Effector memory CD8-positive, alpha-beta T cell (primary cell): ENCODE measurements around the gene TMOD1.

Experiments used
- ATAC-seq: fragments of 150-1000 bp; cut with Tn5 transposase; replicated peaks from 2 replicates; pipeline ENCODE4 v1.10.0; 2021; ENCODE audit warnings: mild to moderate bottlenecking, moderate library complexity
- DNase-seq, 3 experiments: peaks; one replicate each; pipeline ENCODE4 v3.0.0; 2021
- H3K27ac Mint-ChIP-seq, 2 donors: one replicate each; pipeline ENCODE4 v1.8.0; 2022; ENCODE audit warnings: mild to moderate bottlenecking in 2 of 2, mixed read lengths in 2 of 2, moderate library complexity in 2 of 2
- H3K27me3 Mint-ChIP-seq, 2 donors: one replicate each; pipeline ENCODE4 v1.8.0; 2022; ENCODE audit warnings: mixed read lengths in 2 of 2
- H3K36me3 Mint-ChIP-seq: one replicate; pipeline ENCODE4 v1.8.0; 2022; ENCODE audit warnings: mild to moderate bottlenecking, moderate library complexity, mixed read lengths; ENCODE audit not compliant: insufficient read depth
- H3K4me1 Mint-ChIP-seq, 2 donors: one replicate each; pipeline ENCODE4 v1.8.0; 2022; ENCODE audit warnings: low read depth in 2 of 2, mixed read lengths in 2 of 2
- H3K4me3 Mint-ChIP-seq, 2 donors: one replicate each; pipeline ENCODE4 v1.8.0; 2022; ENCODE audit warnings: mild to moderate bottlenecking in 2 of 2, mixed read lengths in 2 of 2, moderate library complexity in 2 of 2
- H3K9me3 Mint-ChIP-seq, 2 donors: one replicate each; pipeline ENCODE4 v1.8.0; 2022; ENCODE audit warnings: mixed read lengths in 2 of 2

The TMOD1 gene

DNA sequence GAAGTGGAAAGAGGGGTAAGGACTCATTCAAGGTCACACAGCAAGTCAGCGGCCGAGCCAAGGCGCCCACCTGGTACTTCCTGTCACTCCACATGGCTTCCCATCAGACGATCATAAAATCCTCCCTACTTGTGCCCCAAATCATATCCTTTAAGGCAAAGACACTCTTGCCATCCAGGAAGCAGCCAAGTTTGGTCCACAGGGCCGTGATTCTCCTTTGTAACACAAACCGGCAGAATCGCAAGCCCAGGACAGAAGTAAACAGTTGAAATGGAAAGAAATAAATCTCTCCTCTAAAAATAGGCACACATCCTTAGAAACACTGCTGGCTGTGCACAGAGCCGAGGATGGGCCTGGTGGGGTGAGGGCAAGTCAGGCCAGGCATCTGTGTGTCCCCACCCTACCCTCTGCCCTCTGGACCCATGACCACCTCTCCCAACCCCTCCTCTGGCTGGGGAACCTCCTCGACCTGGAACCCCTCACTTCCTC lies 30.5 kb downstream of the TMOD1 start:
- H3K27me3 Mint-ChIP-seq = peaks cover 28 to 44% of the 10 kb centered on the region in 2 donors
- no peaks in the 10 kb centered on the region for H3K36me3 Mint-ChIP-seq
- H3K4me1 Mint-ChIP-seq = no peaks in the 10 kb centered on the region
- H3K27ac Mint-ChIP-seq = no peak overlapping the region
- ATAC-seq (no peak), DNase-seq (no peak)
- H3K4me3 Mint-ChIP-seq = no peak overlapping the region
- H3K9me3 Mint-ChIP-seq = no peaks in the 10 kb centered on the region

DNA sequence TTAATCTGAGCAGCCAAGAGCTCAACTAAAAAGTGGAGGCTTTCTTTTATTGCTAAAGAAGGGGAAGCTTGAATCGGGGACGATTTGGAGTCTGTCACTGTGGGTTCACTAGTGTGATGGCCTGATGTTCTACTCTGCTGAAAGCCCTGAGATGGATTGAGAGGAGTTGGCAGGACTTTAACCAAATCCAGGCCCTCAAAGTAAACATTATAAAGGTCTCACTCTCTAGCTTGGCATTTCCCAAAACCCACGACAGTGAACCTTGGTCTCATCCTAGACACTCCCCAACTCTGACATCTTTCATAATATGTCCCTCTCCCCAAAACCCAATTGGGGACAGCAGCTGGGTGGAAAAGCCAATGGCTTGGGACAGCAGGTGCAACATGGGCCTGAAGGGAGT lies 32.7 kb downstream of the TMOD1 start:
- Mint-ChIP-seq H3K9me3 (no peaks in the 10 kb centered on the region), H3K27me3 (peaks cover 24 to 42% of the 10 kb centered on the region in 2 donors), H3K36me3 (no peaks in the 10 kb centered on the region), H3K4me1 (no peaks in the 10 kb centered on the region), H3K27ac (no peak overlapping the region), H3K4me3 (no peak overlapping the region)
- no peak for ATAC-seq
- DNase-seq = no peak

DNA sequence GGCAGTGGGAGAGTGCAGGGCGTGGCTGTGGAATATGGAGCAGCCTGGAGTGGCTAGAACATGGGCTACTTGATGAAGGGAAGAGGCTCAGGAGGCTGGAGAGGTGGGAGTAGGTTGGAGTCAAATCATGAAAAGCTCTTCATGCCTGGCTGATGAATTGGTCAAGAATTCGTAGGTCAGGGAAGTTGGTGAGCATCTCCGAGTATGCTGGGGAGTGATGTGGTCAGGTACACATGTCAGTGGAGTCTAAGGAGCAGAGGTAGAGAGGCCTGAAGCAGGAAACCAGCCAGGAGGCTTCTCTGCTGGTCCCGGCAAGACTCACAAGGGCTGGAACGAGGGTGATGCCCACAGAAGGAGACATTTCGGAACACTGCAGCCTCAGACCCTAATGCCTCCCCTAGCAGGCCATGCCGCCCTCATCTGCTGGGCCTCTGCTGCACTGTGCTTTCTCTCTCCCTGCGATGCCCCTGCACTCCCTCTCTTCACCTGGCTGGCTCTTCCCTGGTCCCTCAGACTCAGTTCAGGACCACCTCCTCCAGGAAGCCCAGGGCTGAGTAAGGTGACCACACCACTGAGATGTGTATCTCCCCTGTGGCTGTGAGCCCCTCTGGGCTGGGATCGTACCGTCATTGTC lies 33.6 kb downstream of the TMOD1 start:
- no peaks in the 10 kb centered on the region for H3K4me1 Mint-ChIP-seq
- no peaks in the 10 kb centered on the region for H3K9me3 Mint-ChIP-seq
- no peak overlapping the region for H3K27ac Mint-ChIP-seq
- DNase-seq (no peak), ATAC-seq (no peak)
- H3K27me3 Mint-ChIP-seq = peaks cover 21 to 44% of the 10 kb centered on the region in 2 donors
- H3K36me3 Mint-ChIP-seq = no peaks in the 10 kb centered on the region
- H3K4me3 Mint-ChIP-seq = no peak overlapping the region

DNA sequence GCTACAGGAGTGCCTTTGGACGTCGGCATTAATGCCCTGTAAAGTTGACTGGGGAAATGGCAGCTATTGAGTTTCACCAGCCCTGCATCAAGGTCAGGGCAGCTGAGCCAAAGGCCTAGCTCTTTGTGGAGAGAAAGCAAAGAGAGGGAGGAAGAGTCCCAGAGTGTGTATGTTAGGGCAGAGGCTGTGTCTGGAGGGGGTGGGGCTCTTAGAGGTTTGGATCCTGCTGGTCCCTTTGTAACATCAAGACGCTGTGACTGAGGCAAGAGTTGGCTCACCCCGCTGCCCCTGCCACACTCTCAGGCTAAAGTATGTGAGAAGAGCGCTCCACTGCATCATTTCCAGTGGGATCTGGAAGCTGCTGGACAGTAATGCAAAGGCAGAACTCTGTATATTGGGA lies 34.3 kb downstream of the TMOD1 start:
- no peak for DNase-seq
- H3K9me3 Mint-ChIP-seq = no peaks in the 10 kb centered on the region
- no peaks in the 10 kb centered on the region for H3K36me3 Mint-ChIP-seq
- H3K27ac Mint-ChIP-seq = no peak overlapping the region
- no peak for ATAC-seq
- H3K4me3 Mint-ChIP-seq = no peak overlapping the region
- H3K4me1 Mint-ChIP-seq = no peaks in the 10 kb centered on the region
- peaks cover 20 to 44% of the 10 kb centered on the region in 2 donors for H3K27me3 Mint-ChIP-seq

DNA sequence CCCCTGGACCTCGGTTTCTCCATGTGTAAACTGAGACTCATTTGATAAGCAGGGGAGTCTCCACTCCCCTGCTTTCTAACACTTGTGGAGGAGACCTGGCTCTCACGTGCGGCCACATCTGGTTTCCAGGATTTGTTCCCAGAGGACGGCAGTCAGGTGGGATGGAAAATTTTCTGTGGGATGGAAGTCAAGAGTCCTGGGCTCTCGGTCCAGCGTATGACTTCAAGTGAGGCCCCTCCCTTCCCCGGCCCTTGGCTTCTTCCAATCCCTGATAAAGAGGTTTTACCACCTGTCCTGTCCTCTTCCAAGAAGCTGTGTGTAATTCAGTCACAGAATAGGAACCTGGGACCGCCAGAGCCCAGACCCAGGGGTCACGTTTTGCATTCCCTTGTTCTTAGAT lies 35.0 kb downstream of the TMOD1 start:
- ATAC-seq (no peak), DNase-seq (no peak)
- Mint-ChIP-seq H3K36me3 (no peaks in the 10 kb centered on the region), H3K27ac (no peak overlapping the region), H3K4me1 (no peaks in the 10 kb centered on the region), H3K27me3 (peaks cover 20 to 44% of the 10 kb centered on the region in 2 donors), H3K9me3 (no peaks in the 10 kb centered on the region), H3K4me3 (no peak overlapping the region)

DNA sequence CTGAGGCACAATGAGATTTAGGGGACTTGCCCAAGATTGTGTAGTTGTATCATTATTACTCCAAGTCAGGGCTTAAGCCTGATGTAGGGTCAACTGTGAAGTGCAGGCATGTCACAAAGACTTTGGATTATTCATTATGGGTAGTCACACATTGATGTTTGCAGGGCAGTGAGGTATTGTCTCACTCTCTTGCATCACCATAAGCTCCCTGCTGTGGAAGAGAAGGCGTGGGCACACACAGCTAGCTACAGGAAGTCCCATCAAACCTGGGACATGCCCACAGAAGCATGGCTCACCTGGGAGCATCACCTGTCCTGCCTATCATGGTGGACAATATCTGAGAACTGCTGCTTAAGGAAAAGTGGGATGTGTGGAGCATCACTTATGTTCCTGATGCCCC lies 42.1 kb downstream of the TMOD1 start:
- no peak for DNase-seq
- Mint-ChIP-seq H3K9me3 (no peaks in the 10 kb centered on the region), H3K4me1 (no peaks in the 10 kb centered on the region), H3K36me3 (no peaks in the 10 kb centered on the region), H3K27me3 (peaks cover 11 to 28% of the 10 kb centered on the region in 2 donors), H3K4me3 (no peak overlapping the region), H3K27ac (no peak overlapping the region)
- ATAC-seq = no peak

DNA sequence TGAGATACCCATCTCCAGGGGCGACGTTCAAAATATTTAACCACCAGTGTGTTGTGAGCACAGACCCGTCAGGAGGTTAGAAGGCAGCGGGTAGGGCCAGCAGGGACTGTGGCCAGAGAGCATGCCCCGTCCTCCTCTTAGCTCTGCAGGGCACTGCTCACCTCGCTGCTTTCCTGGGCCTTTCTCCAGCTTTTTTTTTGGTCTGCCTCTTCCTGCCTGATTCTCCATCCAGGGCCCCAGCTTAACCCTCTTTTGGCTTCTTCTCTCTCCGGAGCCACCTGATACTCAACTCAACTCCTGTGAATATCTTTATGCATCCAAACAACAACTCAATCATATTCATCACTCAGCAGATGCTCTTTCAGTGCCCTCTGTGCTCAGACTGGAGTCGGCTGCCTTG lies 44.0 kb downstream of the TMOD1 start:
- no peak overlapping the region for H3K27ac Mint-ChIP-seq
- no peak overlapping the region for H3K4me3 Mint-ChIP-seq
- DNase-seq (no peak), ATAC-seq (no peak)
- H3K9me3 Mint-ChIP-seq = no peaks in the 10 kb centered on the region
- H3K36me3 Mint-ChIP-seq = no peaks in the 10 kb centered on the region
- H3K27me3 Mint-ChIP-seq = peaks cover 20 to 32% of the 10 kb centered on the region in 2 donors
- no peaks in the 10 kb centered on the region for H3K4me1 Mint-ChIP-seq

DNA sequence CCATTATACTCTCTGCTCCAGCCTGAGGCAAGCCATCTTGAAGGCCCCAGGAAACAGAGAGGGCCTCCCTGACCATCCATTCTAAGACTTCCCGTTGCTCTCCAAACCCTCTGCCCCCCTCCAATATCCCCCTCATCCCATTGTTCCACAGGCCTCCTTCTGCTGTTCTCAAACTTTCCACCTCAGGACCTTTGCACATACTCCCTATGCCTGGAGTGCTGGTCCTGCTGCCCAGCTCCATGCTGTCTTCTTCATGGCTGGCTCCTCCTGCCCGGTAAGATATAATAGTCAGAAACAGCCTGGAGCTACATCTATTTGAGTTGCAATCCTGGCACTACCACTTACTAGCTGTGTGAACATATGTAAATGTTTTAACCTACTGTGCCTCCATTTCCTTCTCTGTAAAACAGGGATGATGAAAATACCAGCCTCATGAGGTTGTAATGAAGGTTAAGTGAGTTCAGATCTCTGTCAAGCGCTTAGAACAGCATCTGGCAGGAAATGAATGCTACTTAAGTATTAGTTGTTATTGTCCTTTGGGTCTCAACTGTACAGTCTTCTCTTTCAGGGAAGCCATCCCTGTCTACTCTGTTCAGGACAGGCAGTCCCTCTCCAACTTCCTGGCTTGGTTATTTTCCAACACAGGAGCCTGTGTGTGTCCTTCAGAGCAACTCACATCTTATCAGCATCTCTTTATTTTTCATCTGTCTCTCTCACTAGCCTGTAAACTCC lies 45.8 kb downstream of the TMOD1 start:
- H3K36me3 Mint-ChIP-seq = no peaks in the 10 kb centered on the region
- H3K4me3 Mint-ChIP-seq = no peak overlapping the region
- no peak overlapping the region for H3K27ac Mint-ChIP-seq
- ATAC-seq (no peak), DNase-seq (no peak)
- H3K4me1 Mint-ChIP-seq = no peaks in the 10 kb centered on the region
- peaks cover 25 to 37% of the 10 kb centered on the region in 2 donors for H3K27me3 Mint-ChIP-seq
- H3K9me3 Mint-ChIP-seq = no peaks in the 10 kb centered on the region

DNA sequence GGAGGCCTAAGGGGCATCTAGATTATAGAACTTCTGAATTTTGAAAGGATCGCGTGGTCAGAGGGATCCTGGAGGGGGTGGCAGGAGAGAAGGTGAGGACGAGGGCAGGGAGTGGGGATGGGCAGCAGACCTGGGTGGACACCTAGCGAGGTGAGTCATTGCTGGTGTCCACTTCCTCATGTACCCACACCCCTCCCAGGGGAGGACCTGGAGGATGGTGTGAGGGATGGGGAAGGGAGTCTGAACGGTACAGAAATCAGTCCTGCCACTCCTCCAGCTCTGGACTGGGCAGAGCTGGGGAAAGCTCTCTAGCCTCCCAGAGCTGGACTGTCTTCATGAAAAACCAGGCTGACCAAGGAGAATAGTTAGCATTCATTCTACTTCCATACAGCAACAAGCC lies 46.9 kb downstream of the TMOD1 start:
- Mint-ChIP-seq H3K4me3 (no peak overlapping the region), H3K4me1 (no peaks in the 10 kb centered on the region), H3K27ac (no peak overlapping the region), H3K27me3 (peaks cover 29 to 48% of the 10 kb centered on the region in 2 donors), H3K36me3 (no peaks in the 10 kb centered on the region), H3K9me3 (no peaks in the 10 kb centered on the region)
- no peak for DNase-seq
- ATAC-seq = no peak

DNA sequence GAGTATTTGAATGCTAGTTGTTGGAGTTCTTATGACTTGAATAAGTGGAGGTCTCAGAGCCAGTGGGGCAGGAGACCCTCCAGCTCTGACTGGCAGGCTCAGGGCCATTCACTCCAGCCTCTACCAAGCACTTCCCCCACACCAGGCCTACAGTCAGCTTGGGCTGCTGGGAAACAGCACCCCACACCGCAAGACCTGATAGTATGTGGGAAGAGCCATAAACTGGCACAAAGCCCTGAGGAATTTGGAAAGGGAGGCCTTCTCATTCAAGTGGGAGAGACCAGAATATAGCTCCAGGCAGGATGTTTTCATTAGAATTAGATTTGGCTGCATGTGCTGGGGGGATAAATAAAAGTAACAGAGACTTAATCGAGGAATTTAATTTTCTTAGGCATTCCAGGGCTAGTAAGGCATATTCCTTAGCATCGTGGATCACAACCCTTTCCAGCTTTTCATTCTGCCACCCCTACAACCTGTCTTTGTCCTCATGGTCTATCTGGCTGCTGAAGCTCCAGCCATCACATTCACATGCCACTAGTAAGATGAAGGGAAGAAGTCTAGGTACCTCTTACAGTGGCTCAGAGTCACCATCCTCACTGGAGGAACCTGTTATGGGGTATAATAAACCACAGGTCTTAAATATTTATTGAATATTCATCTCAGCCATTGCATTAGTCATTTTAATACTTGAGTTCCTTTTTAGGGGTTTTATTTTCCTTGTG lies 47.5 kb downstream of the TMOD1 start:
- no peak overlapping the region for H3K4me3 Mint-ChIP-seq
- H3K9me3 Mint-ChIP-seq = no peaks in the 10 kb centered on the region
- DNase-seq (no peak), ATAC-seq (no peak)
- no peak overlapping the region for H3K27ac Mint-ChIP-seq
- H3K27me3 Mint-ChIP-seq = peaks cover 31 to 54% of the 10 kb centered on the region in 2 donors
- no peaks in the 10 kb centered on the region for H3K4me1 Mint-ChIP-seq
- no peaks in the 10 kb centered on the region for H3K36me3 Mint-ChIP-seq

DNA sequence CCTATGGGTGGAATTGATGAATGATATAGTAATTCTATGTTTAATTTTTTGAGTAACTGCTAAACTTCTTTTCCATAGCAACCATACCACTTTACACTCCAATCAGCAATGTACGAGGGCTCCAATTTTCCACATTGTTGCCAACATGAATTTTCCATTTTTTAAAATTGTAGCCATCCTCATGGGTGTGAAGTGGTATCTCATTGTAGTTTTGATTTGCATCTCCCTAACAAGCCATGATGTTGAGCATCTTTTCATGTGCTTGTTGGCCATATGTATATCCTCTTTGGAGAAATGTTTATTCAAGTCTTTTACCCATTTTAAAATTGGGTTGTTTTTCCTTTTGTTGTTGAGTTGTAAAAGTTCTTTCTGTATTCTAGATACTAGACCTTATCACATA lies 48.9 kb downstream of the TMOD1 start:
- no peaks in the 10 kb centered on the region for H3K36me3 Mint-ChIP-seq
- H3K9me3 Mint-ChIP-seq = no peaks in the 10 kb centered on the region
- ATAC-seq (no peak), DNase-seq (no peak)
- H3K27me3 Mint-ChIP-seq = peaks cover 41 to 68% of the 10 kb centered on the region in 2 donors
- no peak overlapping the region for H3K4me3 Mint-ChIP-seq
- no peak overlapping the region for H3K27ac Mint-ChIP-seq
- H3K4me1 Mint-ChIP-seq = no peaks in the 10 kb centered on the region

DNA sequence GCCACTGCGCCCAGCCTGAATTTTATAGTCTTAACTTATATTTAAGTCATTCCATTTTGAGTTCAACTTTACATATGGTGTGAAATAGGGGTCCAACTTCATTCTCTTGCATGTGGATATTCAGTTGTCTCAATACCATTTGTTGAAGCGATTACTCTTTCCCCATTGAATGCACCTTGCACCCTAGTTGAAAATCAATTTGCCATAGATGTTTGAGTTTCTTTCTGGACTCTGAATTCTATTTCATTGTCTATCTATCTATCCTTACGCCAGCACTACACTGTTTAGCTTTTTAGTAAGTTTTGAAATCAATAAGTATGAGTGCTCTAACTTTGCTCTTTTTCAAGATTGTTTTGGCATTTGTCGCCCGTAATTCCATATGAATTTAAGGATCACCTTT lies 49.8 kb downstream of the TMOD1 start:
- Mint-ChIP-seq H3K9me3 (no peaks in the 10 kb centered on the region), H3K27me3 (peaks cover 48 to 78% of the 10 kb centered on the region in 2 donors), H3K4me3 (no peak overlapping the region), H3K36me3 (no peaks in the 10 kb centered on the region), H3K27ac (no peak overlapping the region), H3K4me1 (peaks cover 0 to 2% of the 10 kb centered on the region in 2 donors)
- DNase-seq (no peak), ATAC-seq (no peak)

DNA sequence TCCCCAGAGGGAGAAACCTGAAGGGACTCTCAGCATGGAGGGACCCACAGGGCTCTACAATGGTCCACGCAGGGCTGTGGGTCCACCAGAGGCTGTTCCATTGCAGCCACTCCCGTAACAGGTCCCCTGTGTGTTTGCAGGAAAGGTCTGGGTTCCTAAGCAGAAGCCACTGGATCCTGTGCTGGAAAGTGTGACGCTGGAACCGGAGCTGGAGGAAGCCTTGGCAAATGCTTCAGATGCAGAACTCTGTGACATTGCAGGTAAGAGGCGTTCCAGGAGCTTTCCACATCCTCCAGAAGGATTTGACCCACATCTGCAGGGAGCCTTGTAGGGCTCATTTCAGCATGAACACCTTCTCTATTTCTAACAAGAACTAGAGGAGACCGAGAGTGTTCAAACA lies 51.7 kb downstream of the TMOD1 start:
- DNase-seq = no peak
- no peak for ATAC-seq
- no peaks in the 10 kb centered on the region for H3K9me3 Mint-ChIP-seq
- H3K4me3 Mint-ChIP-seq = no peak overlapping the region
- H3K27me3 Mint-ChIP-seq = peaks cover 53 to 70% of the 10 kb centered on the region in 2 donors
- no peak overlapping the region for H3K27ac Mint-ChIP-seq
- H3K36me3 Mint-ChIP-seq = no peaks in the 10 kb centered on the region
- peaks cover 0 to 2% of the 10 kb centered on the region in 2 donors for H3K4me1 Mint-ChIP-seq

DNA sequence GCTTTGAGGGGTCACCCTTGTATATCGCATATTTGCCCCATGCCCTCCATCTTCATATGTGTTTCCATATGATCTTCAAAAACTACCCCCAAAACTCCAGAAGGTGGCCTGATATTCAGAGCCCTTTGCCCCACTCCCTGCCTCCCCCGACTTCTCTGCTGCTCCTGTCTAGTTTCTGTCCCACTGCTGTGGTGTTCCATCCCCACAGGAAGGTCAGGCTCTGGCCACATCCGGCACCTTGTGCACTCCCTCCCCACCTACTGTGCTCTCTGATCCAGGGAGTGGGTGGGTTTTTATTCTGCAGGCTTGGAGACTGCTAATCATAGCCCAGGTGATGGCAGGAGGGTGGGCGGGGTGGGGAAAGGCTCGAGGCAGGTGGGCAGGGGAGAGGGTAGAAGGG lies 52.4 kb downstream of the TMOD1 start:
- DNase-seq (no peak), ATAC-seq (no peak)
- Mint-ChIP-seq H3K4me3 (no peak overlapping the region), H3K27ac (no peak overlapping the region), H3K4me1 (peaks cover 0 to 3% of the 10 kb centered on the region in 2 donors), H3K36me3 (no peaks in the 10 kb centered on the region), H3K9me3 (no peaks in the 10 kb centered on the region), H3K27me3 (peaks cover 48 to 67% of the 10 kb centered on the region in 2 donors)
